Activated T-helper 9 cell treated with anti-CD3 and anti-CD28 coated beads, Interleukin-2, amount 50 U/mL, for 16 hours (primary cell): ENCODE results near the gene VWA5A.

ENCODE experiments used
- DNase-seq: peaks from one replicate; pipeline ENCODE4 v3.0.0-alpha.2; 2020; ENCODE audit warnings: low read depth

VWA5A gene

GRCh38 chr11:124114942-124115781 lies at the start of gene VWA5A:
TSS of gene VWA5A (plus strand) at chr11:124115450. CDS start at chr11:124117512, 2,062 bp downstream.
- DNase-seq = peak; percentile 45

- no peak for DNase-seq
These were observed 46.6 kb upstream of the VWA5A start for GRCh38 chr11:124068601-124069110.

- DNase-seq = no peak
These were observed 45.5 kb upstream of the VWA5A start for GRCh38 chr11:124069429-124070401.

GRCh38 chr11:124070915-124071622 lies 44.2 kb upstream of the VWA5A start:
- DNase-seq = peak; percentile 34

- DNase-seq = no peak
These were observed 43.7 kb upstream of the VWA5A start for GRCh38 chr11:124071623-124071948.

GRCh38 chr11:124072147-124072546 lies 43.1 kb upstream of the VWA5A start:
- DNase-seq = no peak

- DNase-seq = no peak
These were observed 40.7 kb upstream of the VWA5A start for GRCh38 chr11:124074554-124074953.

- DNase-seq = no peak
These were observed 39.8 kb upstream of the VWA5A start for GRCh38 chr11:124075492-124075840.

GRCh38 chr11:124075841-124076651 lies 39.2 kb upstream of the VWA5A start:
- no peak for DNase-seq

- no peak for DNase-seq
These were observed 38.0 kb upstream of the VWA5A start for GRCh38 chr11:124077266-124077665.

GRCh38 chr11:124078591-124078990 lies 36.7 kb upstream of the VWA5A start:
- DNase-seq = no peak

GRCh38 chr11:124079631-124080326 lies 35.5 kb upstream of the VWA5A start:
- DNase-seq = no peak

GRCh38 chr11:124080327-124081001 lies 34.8 kb upstream of the VWA5A start:
- no peak for DNase-seq

- no peak for DNase-seq
These were observed 33.8 kb upstream of the VWA5A start for GRCh38 chr11:124081483-124081882.

GRCh38 chr11:124082371-124082770 lies 32.9 kb upstream of the VWA5A start:
- DNase-seq = no peak

- DNase-seq = no peak
These were observed 29.7 kb upstream of the VWA5A start for GRCh38 chr11:124085583-124085982.

- DNase-seq = no peak
These were observed 29.0 kb upstream of the VWA5A start for GRCh38 chr11:124085997-124086846.

GRCh38 chr11:124090996-124091395 lies 24.3 kb upstream of the VWA5A start:
- no peak for DNase-seq

- DNase-seq = no peak
These were observed 21.9 kb upstream of the VWA5A start for GRCh38 chr11:124093330-124093729.
